ENCODE data around the gene TAS2R40.
"Not testable (repeated sequence)": the region's sequence is repeated elsewhere in the genome, so short reads cannot be mapped to it uniquely, and the experiment has no call there.

TAS2R40 gene

DNA sequence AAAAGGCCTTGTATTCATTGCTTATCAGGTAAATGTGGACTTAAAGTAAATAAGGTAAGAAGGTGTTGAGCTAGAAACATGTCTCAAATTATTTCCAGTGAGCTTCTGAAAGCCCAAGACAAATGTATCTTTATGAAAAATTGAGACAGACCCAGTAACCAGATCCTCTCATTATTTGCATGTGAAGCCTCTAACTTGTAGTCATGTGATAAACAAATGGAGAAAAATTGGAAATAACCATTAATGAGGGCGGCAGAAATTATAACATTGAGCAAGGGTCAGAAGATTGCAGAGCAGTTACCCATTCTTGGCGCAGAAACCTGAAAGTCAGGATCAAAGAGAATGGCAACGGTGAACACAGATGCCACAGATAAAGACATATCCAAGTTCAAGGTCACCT is at the start of gene TAS2R40:
Gene TAS2R40, plus strand, starts transcription at position 301 of the 400 bp plus-strand sequence. Its CDS starts 42 bp downstream, at position 343.
- no peak for DNase-seq (ENCODE audit: low read depth)

DNA sequence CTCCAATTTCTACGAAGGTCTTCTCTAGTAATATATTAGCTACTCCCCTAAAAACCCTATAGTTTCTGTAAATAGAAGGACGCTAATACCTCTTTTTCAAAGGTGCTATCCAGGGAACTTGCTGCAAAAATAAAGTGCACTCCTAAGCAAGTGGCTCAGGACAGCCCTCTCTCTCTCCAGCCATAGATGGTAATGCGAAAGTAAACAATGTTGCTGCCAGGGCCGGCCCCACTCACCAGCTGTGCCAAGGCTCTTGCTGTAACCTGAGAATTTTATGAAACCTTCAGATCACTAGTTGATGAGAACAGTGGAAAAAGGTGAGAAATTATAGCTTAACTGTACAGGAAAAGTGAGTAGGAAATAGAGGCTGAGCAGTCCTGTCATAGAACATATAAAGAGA is 49.5 kb upstream of the TAS2R40 start:
- DNase-seq (ENCODE audit: low read depth), result no peak

DNA sequence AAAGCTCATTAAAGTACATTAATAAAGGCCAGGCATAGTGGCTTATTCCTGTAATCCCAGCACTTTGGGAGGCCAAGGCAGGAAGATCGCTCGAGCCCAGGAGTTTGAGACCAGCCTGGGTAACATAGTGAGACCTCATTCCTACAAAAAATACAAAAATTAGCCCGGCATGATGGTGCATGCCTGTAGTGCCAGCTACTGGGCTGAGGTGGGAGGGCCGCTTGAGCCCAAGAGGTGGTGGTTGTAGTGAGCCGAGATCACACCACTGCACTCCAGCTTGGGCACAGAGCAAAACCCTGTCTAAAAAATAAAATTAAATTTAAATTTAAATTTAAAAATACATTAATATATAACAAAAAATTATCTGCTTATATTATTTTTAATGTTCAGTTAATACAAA is 45.7 kb upstream of the TAS2R40 start:
- no peak for DNase-seq (ENCODE audit: low read depth)

DNA sequence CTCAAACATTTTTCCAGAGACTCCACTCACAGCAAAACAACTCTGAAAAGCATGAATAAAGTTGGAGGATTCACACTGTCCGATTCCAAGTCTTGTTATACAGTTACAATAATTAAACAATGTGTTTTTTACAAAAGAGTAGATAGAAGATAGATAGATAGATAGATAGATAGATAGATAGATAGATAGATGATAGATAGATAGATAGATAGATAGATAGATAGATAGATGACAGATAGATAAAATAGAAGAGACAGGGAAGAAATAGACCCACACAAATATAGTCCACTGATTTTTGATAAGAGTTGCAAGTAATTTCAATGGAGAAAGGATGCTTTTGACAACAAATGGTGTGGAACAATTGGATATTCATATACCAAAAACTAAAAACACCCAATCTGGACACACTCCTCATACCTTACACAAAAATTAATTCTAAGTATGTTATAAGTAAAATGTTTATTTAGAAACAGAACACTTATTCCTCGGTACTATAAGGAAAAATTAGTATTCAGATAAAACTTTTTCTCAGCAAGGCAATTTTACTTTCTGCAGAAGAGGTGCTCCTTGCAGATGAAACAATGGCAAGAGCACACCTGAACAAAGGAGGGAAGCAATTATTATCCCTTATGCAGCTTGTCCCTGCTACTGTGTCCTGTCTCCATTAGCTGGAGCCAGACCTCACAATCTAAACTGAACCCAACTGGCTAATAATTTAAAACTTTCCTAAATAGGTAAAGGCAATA is 44.3 kb upstream of the TAS2R40 start:
- no peak for DNase-seq (ENCODE audit: low read depth)

DNA sequence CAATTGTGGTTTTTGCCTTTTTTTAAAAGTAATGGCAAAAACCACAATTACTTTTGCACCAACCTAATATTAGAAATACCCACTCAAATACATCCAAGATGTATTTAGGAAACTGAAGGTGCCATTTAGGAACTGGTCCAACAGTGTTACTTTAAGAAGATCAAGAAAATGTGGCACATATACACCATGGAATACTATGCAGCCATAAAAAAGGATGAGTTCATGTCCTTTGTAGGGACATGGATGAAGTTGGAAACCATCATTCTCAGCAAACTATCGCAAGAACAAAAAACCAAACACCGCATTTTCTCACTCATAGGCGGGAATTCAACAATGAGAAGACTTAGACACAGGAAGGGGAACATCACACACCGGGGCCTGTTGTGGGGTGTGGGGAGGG is 41.1 kb upstream of the TAS2R40 start:
- not testable (repeated sequence) for DNase-seq (ENCODE audit: low read depth)

DNA sequence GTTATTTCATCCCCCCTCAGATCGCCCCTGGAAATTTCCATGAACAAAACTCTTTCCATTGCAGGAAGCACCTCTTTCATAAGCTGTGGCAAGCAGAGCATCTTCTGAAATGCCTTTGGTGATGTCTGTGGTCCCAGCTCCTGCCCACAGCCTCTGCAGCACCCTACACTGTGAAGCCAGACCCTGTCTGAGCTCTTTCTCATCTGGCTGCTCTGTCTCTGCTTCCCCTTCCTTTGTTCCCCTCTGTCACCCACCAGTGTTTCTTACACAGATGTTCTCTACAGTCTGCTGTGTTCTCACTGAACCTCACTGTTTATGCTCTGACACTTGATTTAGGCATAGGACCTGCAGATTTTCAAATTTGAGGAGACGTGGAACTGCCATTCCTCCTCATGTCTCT is 40.5 kb upstream of the TAS2R40 start:
- DNase-seq (ENCODE audit: low read depth), result no peak

DNA sequence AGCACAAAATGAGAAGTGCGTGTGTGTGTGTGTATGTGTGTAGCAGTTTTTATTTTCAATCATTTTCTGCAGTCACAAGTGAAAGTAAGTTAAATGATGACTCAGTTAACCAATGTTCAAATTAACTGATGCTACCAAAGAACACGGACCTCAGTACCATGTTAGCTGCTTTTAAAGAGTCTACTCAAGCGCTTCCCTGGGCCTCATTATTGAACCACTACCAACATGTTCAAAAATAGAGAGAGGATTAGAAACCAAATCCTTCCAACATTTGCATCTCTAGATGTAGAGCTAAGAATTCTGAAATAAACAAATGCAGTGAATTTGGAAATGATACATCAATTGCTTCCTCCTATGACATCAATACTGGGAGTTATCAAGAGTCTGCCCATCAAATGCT is 38.8 kb upstream of the TAS2R40 start, which contains the start of gene TAS2R39:
Gene TAS2R39, plus strand, starts transcription at position 396 of the 400 bp plus-strand sequence. Its CDS starts 0 bp downstream, at position 396.
- no peak for DNase-seq (ENCODE audit: low read depth)

DNA sequence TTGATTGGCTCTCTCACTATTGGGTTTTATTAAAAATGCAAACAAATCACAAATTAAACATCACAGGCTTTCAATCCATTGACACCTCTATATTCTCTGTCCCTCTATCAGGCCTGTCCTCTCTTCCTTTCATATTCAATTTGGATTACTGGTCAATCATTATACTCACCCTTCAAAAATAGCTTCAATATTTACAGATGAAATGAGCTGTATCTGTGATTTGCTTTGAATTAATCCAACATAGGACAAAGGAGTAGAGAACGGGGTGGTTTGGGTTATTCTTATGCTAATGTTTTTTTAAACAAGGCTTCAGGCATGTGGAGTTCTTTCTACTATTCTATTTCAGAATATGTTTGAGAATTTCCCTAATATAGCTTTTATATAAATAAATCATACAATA is 36.3 kb upstream of the TAS2R40 start:
- DNase-seq (ENCODE audit: low read depth), result no peak

DNA sequence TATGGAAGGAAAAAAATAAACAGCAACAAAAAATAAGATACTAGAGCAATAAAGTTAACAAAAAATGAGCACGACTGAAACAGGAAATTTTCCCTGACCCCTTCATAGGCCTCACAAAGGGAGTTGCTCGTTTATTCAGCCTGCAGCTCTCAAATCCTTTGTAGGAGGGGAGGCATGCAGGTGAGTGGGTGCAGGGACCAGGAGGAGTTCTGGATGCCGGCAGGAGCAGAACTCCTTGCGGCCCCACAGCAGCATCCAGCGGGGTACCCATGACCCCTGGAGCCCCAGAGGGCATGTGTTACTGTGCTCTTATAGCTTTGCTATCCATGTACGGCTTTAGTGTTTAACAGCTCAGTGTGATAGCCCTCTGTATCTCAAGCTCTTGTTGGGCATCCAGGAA is 32.8 kb upstream of the TAS2R40 start:
- no peak for DNase-seq (ENCODE audit: low read depth)

DNA sequence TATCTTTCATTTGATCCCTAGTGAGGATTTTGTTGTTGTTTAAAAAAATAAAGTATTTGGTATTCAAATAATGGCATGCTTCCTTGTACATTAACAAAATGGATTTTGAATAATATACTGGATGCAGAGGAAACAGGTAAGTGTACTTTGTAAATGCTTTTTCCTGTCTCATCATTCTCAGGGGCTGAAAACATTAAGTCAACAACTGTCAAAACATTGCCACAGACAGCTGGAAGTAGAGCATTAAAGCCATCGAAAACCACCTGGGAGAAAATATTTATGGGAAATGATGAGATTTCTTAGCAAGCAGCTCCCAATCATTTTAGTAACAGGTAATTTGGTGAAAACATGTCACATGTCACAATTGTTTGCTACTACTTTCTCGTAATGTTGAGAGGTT is 28.0 kb upstream of the TAS2R40 start:
- no peak for DNase-seq (ENCODE audit: low read depth)

DNA sequence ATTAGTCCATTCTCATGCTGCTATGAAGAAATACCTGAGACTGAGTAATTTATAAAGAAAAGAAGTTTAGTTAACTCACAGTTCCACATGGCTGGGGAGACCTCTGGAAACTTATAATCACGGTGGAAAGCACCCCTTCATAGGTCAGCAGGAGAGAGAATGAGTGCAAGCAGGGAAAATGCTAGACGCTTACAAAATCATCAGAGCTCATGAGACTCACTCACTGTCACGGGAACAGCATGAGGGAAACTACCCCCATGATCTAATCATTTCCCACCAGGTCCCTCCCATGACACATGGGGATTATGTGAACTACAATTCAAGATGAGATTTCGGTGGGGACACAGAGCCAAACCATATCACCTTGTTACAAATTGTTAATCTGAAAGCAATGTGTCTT is 22.8 kb upstream of the TAS2R40 start:
- no peak for DNase-seq (ENCODE audit: low read depth)

DNA sequence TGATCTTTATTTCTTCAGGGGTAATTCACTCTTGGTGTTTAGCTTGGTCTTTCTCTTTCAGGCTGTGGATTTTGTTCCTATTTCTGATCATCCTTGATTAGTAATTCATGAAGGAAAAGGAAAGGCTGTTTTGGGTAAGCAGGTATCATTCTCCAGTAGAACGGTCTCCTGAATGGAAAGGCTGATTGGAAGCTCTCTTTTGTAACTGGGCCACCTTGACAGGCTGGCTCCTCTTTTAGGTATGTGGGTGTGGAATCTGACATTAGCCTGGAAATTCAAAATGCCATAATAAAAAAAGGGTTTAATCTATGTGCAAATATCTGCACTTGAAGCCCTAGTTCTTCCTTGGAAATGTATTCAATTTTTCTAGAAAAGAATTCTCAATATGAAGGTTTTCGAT is 19.7 kb upstream of the TAS2R40 start:
- DNase-seq (ENCODE audit: low read depth), result no peak

DNA sequence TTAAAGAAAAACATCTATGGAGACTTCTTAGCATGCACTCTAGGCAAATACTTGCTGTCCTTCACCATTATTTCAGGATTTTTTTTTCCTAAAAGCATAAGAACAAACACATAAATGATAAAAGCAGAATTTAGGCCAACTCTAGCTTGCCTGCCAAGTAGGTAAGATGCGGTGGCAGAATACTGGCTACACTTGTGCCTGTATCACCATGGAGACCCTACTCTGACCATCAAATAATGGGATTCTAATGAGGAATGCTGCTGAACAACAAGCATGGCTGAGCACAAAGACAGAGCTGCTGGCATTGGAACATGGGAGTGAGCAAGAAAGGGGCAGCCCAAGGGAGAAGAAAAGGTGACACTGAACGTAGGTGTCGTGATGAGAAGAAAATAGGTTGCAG is 18.5 kb upstream of the TAS2R40 start:
- DNase-seq (ENCODE audit: low read depth), result no peak

DNA sequence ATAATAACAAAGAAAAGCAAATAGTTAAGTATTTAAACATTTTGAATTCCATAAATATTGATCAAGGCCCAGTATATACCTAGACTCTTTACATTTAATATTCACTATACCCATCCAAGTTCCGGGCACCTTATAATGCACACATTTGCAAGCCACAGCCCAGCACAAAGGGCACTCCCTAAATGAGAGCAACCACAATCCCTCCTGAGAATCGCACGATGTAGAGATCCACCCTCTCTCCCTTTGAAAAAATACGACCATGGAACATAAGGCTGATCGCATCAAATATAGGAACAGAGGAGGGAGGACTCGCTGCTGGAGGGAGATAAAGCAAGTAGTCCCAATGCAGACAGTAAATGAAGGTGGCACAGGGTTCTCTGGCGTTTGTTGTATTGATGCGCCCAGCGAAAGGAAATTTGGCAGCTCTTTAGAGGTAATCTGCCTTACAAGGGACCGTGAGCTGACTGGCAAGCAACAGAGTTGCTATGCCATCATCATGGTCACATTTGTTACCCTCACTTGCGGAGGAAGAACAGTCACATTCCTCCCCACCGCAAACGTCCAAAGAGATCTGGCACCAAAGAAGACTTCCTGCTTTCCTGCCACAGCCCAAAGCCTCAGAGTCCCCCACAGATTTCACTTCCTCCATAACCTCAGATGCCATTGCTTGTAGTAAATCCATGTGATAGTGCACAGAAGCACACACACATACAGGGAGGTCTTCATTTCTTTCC is 16.1 kb upstream of the TAS2R40 start:
- no peak for DNase-seq (ENCODE audit: low read depth)

DNA sequence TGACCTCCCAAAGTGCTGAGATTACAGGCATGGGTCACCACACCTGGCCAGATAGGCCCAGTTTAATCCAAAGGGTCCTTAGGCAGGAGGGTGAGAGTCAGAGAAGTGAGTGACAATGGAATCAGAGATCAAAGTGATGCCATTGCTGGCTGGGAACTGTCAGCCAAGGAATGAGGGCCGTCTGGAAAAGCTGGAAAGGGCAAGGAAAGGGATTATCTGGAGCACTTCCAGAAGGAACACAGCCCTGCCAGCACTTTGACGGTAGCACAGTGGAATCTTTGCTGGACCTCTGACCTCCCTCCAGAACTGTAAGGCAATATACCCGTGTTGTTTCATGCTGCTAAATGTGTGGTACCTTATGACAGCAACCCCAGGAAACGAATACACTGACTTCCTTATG is 11.3 kb upstream of the TAS2R40 start:
- DNase-seq (ENCODE audit: low read depth), result no peak

DNA sequence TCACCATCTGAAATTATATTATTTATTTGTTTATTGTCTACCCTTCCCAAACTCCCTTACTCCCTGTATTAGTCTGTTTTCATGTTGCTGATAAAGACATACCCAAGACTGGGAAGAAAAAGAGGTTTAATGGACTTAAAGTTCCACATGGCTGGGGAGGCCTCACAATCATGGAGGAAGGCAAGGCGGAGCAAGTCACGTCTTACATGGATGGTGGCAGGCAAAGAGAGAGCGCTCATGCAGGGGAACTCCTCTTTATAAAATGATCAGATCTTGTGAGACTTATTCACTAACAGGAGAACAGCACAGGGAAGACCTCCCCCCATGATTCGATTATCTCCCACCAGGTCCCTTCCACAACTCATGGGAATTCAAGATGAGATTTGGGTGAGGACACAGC is 8.4 kb upstream of the TAS2R40 start:
- DNase-seq (ENCODE audit: low read depth), result not testable (repeated sequence)

DNA sequence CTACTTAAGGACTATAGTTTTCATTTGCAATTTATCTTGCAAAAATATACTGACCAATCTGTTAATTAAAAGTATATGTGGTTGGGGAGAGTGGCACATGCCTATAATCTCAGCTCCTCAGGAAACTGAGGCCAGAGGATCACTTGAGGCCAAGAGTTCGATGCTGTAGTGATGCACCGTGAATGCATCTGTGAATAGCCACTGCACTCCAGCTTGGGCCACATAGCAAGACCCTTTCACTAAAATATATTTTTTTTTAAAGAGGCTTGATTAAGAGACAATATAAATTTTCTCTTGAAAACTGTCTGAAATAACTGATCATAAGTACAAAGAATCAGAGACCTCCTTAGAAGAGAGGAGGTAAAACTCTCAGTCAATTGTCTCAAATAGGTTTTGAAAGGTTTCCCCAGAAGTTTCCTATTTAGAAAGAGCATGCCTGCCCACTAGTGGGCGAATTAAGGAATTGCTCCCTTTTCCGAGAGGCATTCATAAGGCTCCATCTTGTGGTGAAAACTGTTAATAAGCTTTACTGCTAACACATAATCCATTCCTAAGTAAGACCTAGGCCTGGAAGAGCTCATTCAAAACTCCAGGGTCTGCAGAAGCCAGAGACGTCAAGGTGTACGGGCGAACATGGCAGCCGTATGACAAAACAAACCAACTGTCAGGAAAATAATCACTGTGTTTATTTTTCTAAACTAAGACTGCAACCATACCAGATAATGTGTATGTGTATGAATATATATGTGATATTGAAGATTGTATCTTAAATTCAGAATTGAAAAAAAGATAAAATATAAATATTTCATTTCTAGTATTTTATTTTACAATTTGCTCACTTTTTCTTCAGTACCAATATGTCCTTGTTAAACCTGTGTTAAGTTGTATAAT is 6.8 kb upstream of the TAS2R40 start:
- peak; percentile 42 for DNase-seq (ENCODE audit: low read depth)

DNA sequence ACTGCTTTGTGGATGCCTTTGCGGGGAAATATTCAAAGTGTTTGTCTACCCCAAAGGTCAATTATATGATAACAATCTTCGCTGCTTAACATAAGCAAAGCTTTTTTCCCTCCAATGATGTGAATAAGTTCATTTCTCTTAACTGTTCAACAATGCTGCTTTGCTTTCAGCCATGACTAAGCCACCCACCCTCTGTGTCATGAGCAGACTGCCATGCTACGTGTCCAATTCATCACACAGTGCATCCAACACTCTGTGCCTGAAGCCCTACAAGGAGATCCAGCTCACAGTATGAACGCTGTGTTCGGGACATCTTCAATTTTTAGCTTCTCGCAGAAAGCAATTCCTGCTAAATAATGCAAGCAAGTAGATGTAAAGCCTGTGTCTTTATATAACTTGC is 5.7 kb upstream of the TAS2R40 start:
- no peak for DNase-seq (ENCODE audit: low read depth)

DNA sequence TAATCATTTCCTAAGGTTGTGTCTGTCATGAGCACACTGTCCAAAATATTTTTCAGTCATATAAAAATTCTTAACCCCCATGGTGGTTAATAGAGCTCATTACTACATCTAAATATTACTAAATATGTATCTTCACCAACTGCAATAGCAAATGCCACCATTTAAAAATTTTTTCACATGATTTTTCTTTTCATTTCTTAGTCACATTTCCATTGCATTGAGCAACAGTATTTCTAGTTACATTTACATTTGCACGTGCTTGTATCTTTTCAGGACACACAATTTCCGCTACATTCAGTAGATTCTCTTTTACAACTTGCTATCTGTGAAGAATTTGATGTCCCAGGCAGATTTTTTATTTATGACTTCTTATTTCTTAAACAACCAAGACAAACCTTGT is 5.2 kb upstream of the TAS2R40 start:
- DNase-seq (ENCODE audit: low read depth), result no peak

DNA sequence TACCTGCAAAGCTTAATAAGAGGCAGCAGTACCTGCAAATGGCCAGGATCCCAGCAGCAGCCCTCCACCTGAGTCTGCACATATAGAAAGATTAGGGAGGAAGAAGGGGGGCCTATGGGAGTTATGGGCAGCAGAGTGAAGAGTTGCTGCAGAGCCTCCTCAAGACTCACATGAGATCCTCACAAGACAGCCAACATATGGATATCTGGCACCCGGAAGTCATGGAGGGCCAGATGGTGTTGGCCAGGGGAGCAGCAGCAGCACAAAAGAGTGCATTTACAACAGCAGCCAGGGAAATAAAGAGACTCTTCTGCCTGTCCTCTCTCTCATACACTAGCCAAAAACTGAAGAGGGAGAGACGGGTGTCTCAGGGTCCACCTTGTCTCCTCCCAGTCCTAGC is 4.0 kb upstream of the TAS2R40 start:
- no peak for DNase-seq (ENCODE audit: low read depth)

DNA sequence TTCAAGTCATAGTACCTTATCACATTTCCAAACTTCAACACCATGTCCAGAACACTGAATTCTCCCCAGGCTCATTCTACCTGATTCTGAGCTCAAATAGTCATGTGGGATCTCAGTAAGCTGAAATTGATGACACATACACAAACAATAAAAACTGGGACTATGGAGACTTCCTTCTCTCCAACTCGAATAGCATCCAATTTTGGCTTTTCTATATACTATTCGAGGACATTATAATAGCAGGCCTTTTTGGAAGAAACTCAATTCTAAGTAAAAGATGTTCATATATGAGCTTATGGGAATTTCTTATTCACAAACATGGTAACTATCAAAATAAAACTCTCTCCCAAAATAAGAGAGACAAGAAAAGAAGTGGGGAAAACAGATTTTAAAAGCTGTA is 551 bp upstream of the TAS2R40 start:
- no peak for DNase-seq (ENCODE audit: low read depth)

DNA sequence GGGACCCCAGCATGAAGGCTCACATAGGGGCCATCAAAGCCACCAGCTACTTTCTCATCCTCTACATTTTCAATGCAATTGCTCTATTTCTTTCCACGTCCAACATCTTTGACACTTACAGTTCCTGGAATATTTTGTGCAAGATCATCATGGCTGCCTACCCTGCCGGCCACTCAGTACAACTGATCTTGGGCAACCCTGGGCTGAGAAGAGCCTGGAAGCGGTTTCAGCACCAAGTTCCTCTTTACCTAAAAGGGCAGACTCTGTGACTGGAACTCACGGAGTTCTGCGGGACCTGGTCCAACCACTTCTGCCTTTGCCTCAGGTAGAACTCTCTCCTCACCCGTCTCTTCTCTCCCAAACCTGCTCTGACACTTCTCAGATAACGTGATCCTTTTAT is 945 bp downstream of the TAS2R40 start:
- no peak for DNase-seq (ENCODE audit: low read depth)

DNA sequence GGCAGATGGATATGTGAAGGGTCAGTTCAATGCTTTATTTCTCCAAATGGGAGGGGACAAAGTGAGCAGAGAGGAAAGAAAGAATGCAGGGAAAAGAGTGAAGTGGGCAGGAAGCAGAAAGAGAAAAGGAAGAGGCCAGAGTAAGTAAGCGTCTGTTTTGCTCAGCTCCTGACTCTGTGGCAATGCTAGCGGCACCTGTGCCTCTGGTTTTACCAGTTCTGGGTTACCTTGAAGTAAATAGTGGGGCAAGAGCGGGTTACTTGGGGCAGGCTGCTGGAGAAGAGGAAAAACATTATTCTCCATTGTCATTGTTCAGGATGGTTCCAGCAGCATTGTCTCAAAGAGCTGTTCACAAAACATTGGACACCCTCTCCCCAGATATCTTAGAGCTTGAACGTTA is 1.9 kb downstream of the TAS2R40 start:
- DNase-seq (ENCODE audit: low read depth), result no peak

Measured in activated T-cell treated with anti-CD3 and anti-CD28 coated beads for 24 hours (primary cell).